NCI-H2196 (cell line): ENCODE data around the gene GJC2.
"Not testable (repeated sequence)": the region's sequence is repeated elsewhere in the genome, so short reads cannot be mapped to it uniquely, and the experiment has no call there.

Experiments
- DNase-seq: peaks from one replicate; lab custom pipeline; 2025; ENCODE audit not compliant: unreplicated experiment; lab: John Stamatoyannopoulos, UW

Gene GJC2

GRCh38 chr1:228149406-228150119 is at the start of gene GJC2:
TSS of gene GJC2 (plus strand) at chr1:228149930. CDS start at chr1:228157759, 7,829 bp downstream.
- DNase-seq, result no peak

- no peak for DNase-seq
These were observed 48.7 kb upstream of the GJC2 start for GRCh38 chr1:228100822-228101613.

GRCh38 chr1:228101614-228101993 is 48.1 kb upstream of the GJC2 start:
- DNase-seq, result no peak

- DNase-seq, result no peak
These were observed 47.5 kb upstream of the GJC2 start for GRCh38 chr1:228101994-228102790.

- peak; percentile 96 for DNase-seq
These were observed 46.7 kb upstream of the GJC2 start, which contains the start of gene C1orf35 for GRCh38 chr1:228102791-228103620. TSS of gene C1orf35 (minus strand) at chr1:228103325. CDS start at chr1:228103227, 98 bp downstream.

- peak; percentile 80 for DNase-seq
These were observed 45.0 kb upstream of the GJC2 start for GRCh38 chr1:228104526-228105269.

GRCh38 chr1:228105270-228105995 is 44.3 kb upstream of the GJC2 start:
- DNase-seq, result no peak

- no peak for DNase-seq
These were observed 43.5 kb upstream of the GJC2 start for GRCh38 chr1:228105996-228106799.

GRCh38 chr1:228106800-228107054 is 43.0 kb upstream of the GJC2 start:
- no peak for DNase-seq

- DNase-seq, result no peak
These were observed 42.1 kb upstream of the GJC2 start for GRCh38 chr1:228107636-228108035.

- DNase-seq, result no peak
These were observed 41.6 kb upstream of the GJC2 start for GRCh38 chr1:228108055-228108690.

- no peak for DNase-seq
These were observed 41.0 kb upstream of the GJC2 start for GRCh38 chr1:228108742-228109072.

- DNase-seq, result peak; percentile 97
These were observed 40.4 kb upstream of the GJC2 start, which contains the start of gene MRPL55 for GRCh38 chr1:228109073-228109961. TSS of gene MRPL55 (minus strand) at chr1:228109299. CDS start at chr1:228108260, 1,039 bp downstream.

GRCh38 chr1:228109962-228110488 is 39.7 kb upstream of the GJC2 start:
- no peak for DNase-seq

- no peak for DNase-seq
These were observed 39.2 kb upstream of the GJC2 start for GRCh38 chr1:228110556-228110955.

- DNase-seq, result not testable (repeated sequence)
These were observed 38.4 kb upstream of the GJC2 start for GRCh38 chr1:228111315-228111714.

- DNase-seq, result no peak
These were observed 37.6 kb upstream of the GJC2 start for GRCh38 chr1:228112167-228112566.
